ENCODE measurements around the gene SUDS3. TPM values are rescaled to one million over a fixed set of nuclear protein-coding genes. Genes with fewer than 3 reads are reported as not detected.

Gene SUDS3
- total RNA-seq, 1 experiment from 2014 or later = 42.8 TPM

GRCh38 chr12:118447181-118447580 lies 70.8 kb downstream of the SUDS3 start:
- Mint-ChIP-seq H3K27me3 (ENCODE audit: insufficient read depth, unreplicated experiment) (peaks cover 17% of the 10 kb centered on the region), H3K4me3 (ENCODE audit: unreplicated experiment) (no peak overlapping the region), H3K36me3 (ENCODE audit: insufficient read depth, unreplicated experiment) (no peaks in the 10 kb centered on the region), H3K27ac (ENCODE audit: unreplicated experiment) (no peak overlapping the region), H3K4me1 (ENCODE audit: low read depth, unreplicated experiment) (no peaks in the 10 kb centered on the region), H3K9me3 (ENCODE audit: unreplicated experiment) (no peaks in the 10 kb centered on the region)
- Histone ChIP-seq H3K9me3 (no peaks in the 10 kb centered on the region), H3K27me3 (replicated peaks; ENCODE audit: control insufficient read depth, insufficient read depth, low read length) (no peaks in the 10 kb centered on the region), H3K4me3 (ENCODE audit: low read depth, low read length) (no peak overlapping the region), H3K36me3 (ENCODE audit: control insufficient read depth, insufficient read depth, low read length) (no peaks in the 10 kb centered on the region), H3K4me1 (no peaks in the 10 kb centered on the region)
- TF ChIP-seq, protein P1, sequence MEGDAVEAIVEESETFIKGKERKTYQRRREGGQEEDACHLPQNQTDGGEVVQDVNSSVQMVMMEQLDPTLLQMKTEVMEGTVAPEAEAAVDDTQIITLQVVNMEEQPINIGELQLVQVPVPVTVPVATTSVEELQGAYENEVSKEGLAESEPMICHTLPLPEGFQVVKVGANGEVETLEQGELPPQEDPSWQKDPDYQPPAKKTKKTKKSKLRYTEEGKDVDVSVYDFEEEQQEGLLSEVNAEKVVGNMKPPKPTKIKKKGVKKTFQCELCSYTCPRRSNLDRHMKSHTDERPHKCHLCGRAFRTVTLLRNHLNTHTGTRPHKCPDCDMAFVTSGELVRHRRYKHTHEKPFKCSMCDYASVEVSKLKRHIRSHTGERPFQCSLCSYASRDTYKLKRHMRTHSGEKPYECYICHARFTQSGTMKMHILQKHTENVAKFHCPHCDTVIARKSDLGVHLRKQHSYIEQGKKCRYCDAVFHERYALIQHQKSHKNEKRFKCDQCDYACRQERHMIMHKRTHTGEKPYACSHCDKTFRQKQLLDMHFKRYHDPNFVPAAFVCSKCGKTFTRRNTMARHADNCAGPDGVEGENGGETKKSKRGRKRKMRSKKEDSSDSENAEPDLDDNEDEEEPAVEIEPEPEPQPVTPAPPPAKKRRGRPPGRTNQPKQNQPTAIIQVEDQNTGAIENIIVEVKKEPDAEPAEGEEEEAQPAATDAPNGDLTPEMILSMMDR (IDR thresholded peaks at IDR 0.05; ENCODE audit: insufficient read depth in 1 of 2, low read depth in 1 of 2, low read length in 1 of 2, severe bottlenecking in 1 of 2, unreplicated experiment in 1 of 2) = no peak
- intact Hi-C loops (cut with micrococcal nuclease; ENCODE audit: unreplicated experiment) = no loop called here
- DNase-seq = no peak
- BruUV-seq (replicated peaks) = no TSS peak
- ChIA-PET POLR2A (no interaction called here), CTCF (no interaction called here)

DNA sequence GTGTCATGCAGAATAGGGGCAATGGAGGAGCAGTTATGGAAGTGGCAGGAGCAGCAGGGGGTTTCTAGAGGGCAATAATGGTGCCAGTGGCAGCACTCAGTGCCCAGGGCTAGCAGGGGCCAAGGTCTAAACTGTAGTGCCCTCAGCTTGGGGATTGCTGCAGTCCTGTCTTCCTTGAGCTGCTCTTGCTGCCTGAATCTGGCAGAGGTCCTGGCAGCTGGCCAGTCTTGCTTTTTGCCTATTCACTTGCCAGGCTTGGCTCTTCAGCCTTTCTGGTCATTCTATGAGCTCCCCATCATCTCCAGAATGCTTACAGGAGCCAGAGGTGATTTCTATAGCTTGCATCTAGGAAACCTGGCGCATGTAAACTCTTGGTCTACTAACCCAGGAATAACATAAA lies 72.0 kb downstream of the SUDS3 start:
- DNase-seq = no peak
- Mint-ChIP-seq H3K9me3 (ENCODE audit: unreplicated experiment) (no peaks in the 10 kb centered on the region), H3K27ac (ENCODE audit: unreplicated experiment) (no peak overlapping the region), H3K4me3 (ENCODE audit: unreplicated experiment) (no peak overlapping the region), H3K4me1 (ENCODE audit: low read depth, unreplicated experiment) (no peaks in the 10 kb centered on the region), H3K36me3 (ENCODE audit: insufficient read depth, unreplicated experiment) (no peaks in the 10 kb centered on the region), H3K27me3 (ENCODE audit: insufficient read depth, unreplicated experiment) (peaks cover 15% of the 10 kb centered on the region)
- ChIA-PET POLR2A (no interaction called here), CTCF (no interaction called here)
- TF ChIP-seq, protein P1 (IDR thresholded peaks at IDR 0.05; ENCODE audit: insufficient read depth in 1 of 2, low read depth in 1 of 2, low read length in 1 of 2, severe bottlenecking in 1 of 2, unreplicated experiment in 1 of 2) = no peak
- Histone ChIP-seq H3K9me3 (no peaks in the 10 kb centered on the region), H3K4me3 (ENCODE audit: low read depth, low read length) (no peak overlapping the region), H3K4me1 (no peaks in the 10 kb centered on the region), H3K36me3 (ENCODE audit: control insufficient read depth, insufficient read depth, low read length) (no peaks in the 10 kb centered on the region), H3K27me3 (replicated peaks; ENCODE audit: control insufficient read depth, insufficient read depth, low read length) (no peaks in the 10 kb centered on the region)
- intact Hi-C loops (cut with micrococcal nuclease; ENCODE audit: unreplicated experiment) = no loop called here
- BruUV-seq (replicated peaks) = no TSS peak

DNA sequence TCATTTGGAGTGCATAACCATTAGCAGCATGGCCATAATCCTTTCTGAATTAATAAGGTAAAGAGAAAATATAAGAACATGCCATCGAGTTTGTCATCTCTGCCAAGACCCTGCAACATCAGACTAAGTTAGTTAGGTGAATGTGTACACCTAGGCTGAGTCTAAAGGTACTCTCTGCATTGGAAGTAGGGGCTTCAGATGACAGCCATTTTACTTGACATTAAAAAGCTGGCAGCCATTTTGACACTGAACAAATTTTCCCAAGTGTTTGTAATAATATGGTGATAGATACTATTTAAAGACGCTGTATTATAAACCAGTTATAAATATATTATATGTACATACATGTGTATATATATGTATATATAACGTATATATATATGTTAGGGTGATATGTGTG lies 79.0 kb downstream of the SUDS3 start:
- Mint-ChIP-seq H3K27ac (ENCODE audit: unreplicated experiment) (no peak overlapping the region), H3K4me3 (ENCODE audit: unreplicated experiment) (no peak overlapping the region), H3K4me1 (ENCODE audit: low read depth, unreplicated experiment) (no peaks in the 10 kb centered on the region), H3K36me3 (ENCODE audit: insufficient read depth, unreplicated experiment) (no peaks in the 10 kb centered on the region), H3K27me3 (ENCODE audit: insufficient read depth, unreplicated experiment) (peaks cover 11% of the 10 kb centered on the region), H3K9me3 (ENCODE audit: unreplicated experiment) (no peaks in the 10 kb centered on the region)
- Histone ChIP-seq H3K9me3 (no peaks in the 10 kb centered on the region), H3K36me3 (ENCODE audit: control insufficient read depth, insufficient read depth, low read length) (no peaks in the 10 kb centered on the region), H3K27me3 (replicated peaks; ENCODE audit: control insufficient read depth, insufficient read depth, low read length) (no peaks in the 10 kb centered on the region), H3K4me3 (ENCODE audit: low read depth, low read length) (no peak overlapping the region), H3K4me1 (no peaks in the 10 kb centered on the region)
- no TSS peak for BruUV-seq (replicated peaks)
- POLR2A ChIA-PET = no interaction called here
- TF ChIP-seq, protein P1 (IDR thresholded peaks at IDR 0.05; ENCODE audit: insufficient read depth in 1 of 2, low read depth in 1 of 2, low read length in 1 of 2, severe bottlenecking in 1 of 2, unreplicated experiment in 1 of 2) = no peak
- CTCF ChIA-PET = no interaction called here
- intact Hi-C loops (cut with micrococcal nuclease; ENCODE audit: unreplicated experiment) = no loop called here
- DNase-seq = no peak
